Measurements from ENCODE around the gene SPATA31D1. TPM values are rescaled to one million over a fixed set of nuclear protein-coding genes. Genes with fewer than 3 reads are reported as not detected.

Gene SPATA31D1
- total RNA-seq, 1 donor from 2014 or later, result not detected

DNA sequence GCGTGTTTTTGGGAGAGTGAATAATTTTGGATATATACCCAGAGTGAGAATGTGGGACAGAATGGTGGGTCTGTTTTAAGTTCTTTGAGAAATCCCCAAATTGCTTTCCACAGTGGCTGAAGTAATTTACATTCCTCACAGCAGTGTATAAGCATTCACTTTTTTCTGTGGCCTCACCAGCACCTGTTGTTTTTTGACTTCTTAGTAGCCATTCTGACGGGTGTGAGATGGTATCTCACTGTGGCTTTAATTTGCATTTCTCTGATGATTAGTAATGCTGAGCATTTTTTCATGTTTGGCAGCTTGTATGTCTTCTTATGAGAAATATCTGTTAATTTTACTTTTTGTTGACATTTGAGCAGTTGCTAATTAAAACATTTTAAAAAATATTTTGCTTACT lies 9.4 kb upstream of the SPATA31D1 start:
- no peaks in the 10 kb centered on the region for H3K27me3 Mint-ChIP-seq (ENCODE audit: unreplicated experiment)
- H3K36me3 Mint-ChIP-seq (ENCODE audit: low read depth, unreplicated experiment), result no peaks in the 10 kb centered on the region
- H3K4me3 Mint-ChIP-seq (ENCODE audit: unreplicated experiment), result no peak overlapping the region
- no peak for DNase-seq (ENCODE audit: low spot score)
- TF ChIP-seq, protein P1, sequence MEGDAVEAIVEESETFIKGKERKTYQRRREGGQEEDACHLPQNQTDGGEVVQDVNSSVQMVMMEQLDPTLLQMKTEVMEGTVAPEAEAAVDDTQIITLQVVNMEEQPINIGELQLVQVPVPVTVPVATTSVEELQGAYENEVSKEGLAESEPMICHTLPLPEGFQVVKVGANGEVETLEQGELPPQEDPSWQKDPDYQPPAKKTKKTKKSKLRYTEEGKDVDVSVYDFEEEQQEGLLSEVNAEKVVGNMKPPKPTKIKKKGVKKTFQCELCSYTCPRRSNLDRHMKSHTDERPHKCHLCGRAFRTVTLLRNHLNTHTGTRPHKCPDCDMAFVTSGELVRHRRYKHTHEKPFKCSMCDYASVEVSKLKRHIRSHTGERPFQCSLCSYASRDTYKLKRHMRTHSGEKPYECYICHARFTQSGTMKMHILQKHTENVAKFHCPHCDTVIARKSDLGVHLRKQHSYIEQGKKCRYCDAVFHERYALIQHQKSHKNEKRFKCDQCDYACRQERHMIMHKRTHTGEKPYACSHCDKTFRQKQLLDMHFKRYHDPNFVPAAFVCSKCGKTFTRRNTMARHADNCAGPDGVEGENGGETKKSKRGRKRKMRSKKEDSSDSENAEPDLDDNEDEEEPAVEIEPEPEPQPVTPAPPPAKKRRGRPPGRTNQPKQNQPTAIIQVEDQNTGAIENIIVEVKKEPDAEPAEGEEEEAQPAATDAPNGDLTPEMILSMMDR (IDR thresholded peaks at IDR 0.05; ENCODE audit: unreplicated experiment), result no peak
- H3K4me1 Mint-ChIP-seq (ENCODE audit: unreplicated experiment), result no peaks in the 10 kb centered on the region
- H3K9me3 Mint-ChIP-seq (ENCODE audit: unreplicated experiment), result no peaks in the 10 kb centered on the region
- no peak overlapping the region for H3K27ac Mint-ChIP-seq (ENCODE audit: unreplicated experiment)

- no peaks in the 10 kb centered on the region for H3K9me3 Mint-ChIP-seq (ENCODE audit: unreplicated experiment)
- DNase-seq (ENCODE audit: low spot score), result no peak
- H3K4me3 Mint-ChIP-seq (ENCODE audit: unreplicated experiment), result no peak overlapping the region
- H3K4me1 Mint-ChIP-seq (ENCODE audit: unreplicated experiment), result no peaks in the 10 kb centered on the region
- TF ChIP-seq, protein P1 (IDR thresholded peaks at IDR 0.05; ENCODE audit: unreplicated experiment), result no peak
- no peak overlapping the region for H3K27ac Mint-ChIP-seq (ENCODE audit: unreplicated experiment)
- H3K36me3 Mint-ChIP-seq (ENCODE audit: low read depth, unreplicated experiment), result no peaks in the 10 kb centered on the region
- H3K27me3 Mint-ChIP-seq (ENCODE audit: unreplicated experiment), result no peaks in the 10 kb centered on the region
These were observed 8.0 kb upstream of the SPATA31D1 start for GRCh38 chr9:81980568-81980967.

- Mint-ChIP-seq H3K36me3 (ENCODE audit: low read depth, unreplicated experiment) (no peaks in the 10 kb centered on the region), H3K4me1 (ENCODE audit: unreplicated experiment) (no peaks in the 10 kb centered on the region), H3K27me3 (ENCODE audit: unreplicated experiment) (no peaks in the 10 kb centered on the region), H3K9me3 (ENCODE audit: unreplicated experiment) (no peaks in the 10 kb centered on the region), H3K4me3 (ENCODE audit: unreplicated experiment) (no peak overlapping the region), H3K27ac (ENCODE audit: unreplicated experiment) (no peak overlapping the region)
- TF ChIP-seq, protein P1 (IDR thresholded peaks at IDR 0.05; ENCODE audit: unreplicated experiment), result no peak
- DNase-seq (ENCODE audit: low spot score), result no peak
These were observed 6.7 kb upstream of the SPATA31D1 start for GRCh38 chr9:81981883-81982282.

DNA sequence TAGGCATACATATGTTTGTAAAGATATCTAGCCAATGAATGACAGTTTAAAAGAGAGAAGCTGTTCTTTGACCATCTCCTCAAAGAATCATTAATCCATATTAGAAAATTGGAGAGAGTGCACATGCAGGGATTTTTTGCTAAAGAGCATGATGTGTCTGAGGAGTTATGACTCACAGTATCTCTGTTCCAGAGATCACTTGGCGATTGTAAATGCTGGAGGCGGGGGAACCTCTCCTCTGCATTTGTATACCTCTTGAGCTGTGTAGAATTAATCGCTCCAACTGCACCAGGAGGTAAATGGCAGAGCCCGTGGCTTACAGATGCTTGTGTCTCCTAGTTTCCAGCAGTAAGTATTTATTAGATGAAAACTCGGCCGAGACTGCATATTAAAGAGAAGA lies 3.6 kb upstream of the SPATA31D1 start:
- H3K36me3 Mint-ChIP-seq (ENCODE audit: low read depth, unreplicated experiment), result no peaks in the 10 kb centered on the region
- H3K4me3 Mint-ChIP-seq (ENCODE audit: unreplicated experiment), result no peak overlapping the region
- no peaks in the 10 kb centered on the region for H3K4me1 Mint-ChIP-seq (ENCODE audit: unreplicated experiment)
- DNase-seq (ENCODE audit: low spot score), result no peak
- no peak overlapping the region for H3K27ac Mint-ChIP-seq (ENCODE audit: unreplicated experiment)
- TF ChIP-seq, protein P1 (IDR thresholded peaks at IDR 0.05; ENCODE audit: unreplicated experiment), result no peak
- H3K9me3 Mint-ChIP-seq (ENCODE audit: unreplicated experiment), result no peaks in the 10 kb centered on the region
- no peaks in the 10 kb centered on the region for H3K27me3 Mint-ChIP-seq (ENCODE audit: unreplicated experiment)

GRCh38 chr9:81986051-81986450 lies 2.5 kb upstream of the SPATA31D1 start:
- H3K27ac Mint-ChIP-seq (ENCODE audit: unreplicated experiment), result no peak overlapping the region

More at GRCh38 chr9:81986051-81986450, 2.5 kb upstream of the SPATA31D1 start:
- Mint-ChIP-seq H3K9me3 (ENCODE audit: unreplicated experiment) (no peaks in the 10 kb centered on the region), H3K27me3 (ENCODE audit: unreplicated experiment) (peaks cover under 1% of the 10 kb centered on the region), H3K4me1 (ENCODE audit: unreplicated experiment) (no peaks in the 10 kb centered on the region), H3K4me3 (ENCODE audit: unreplicated experiment) (no peak overlapping the region), H3K36me3 (ENCODE audit: low read depth, unreplicated experiment) (no peaks in the 10 kb centered on the region)
- no peak for DNase-seq (ENCODE audit: low spot score)
- TF ChIP-seq, protein P1 (IDR thresholded peaks at IDR 0.05; ENCODE audit: unreplicated experiment), result no peak
